HEK293T (cell line): ENCODE measurements around the gene CAPN15.

Experiments used
- CTCF ChIA-PET: fragments of 350-600 bp; formaldehyde crosslinking; extraction: SDS; loops from one replicate; lab custom pipeline; 2021; ENCODE audit warnings: antibody characterized with exemption, inconsistent platforms; lab: Yijun Ruan, JAX
- POLR2A ChIA-PET: fragments of 350-600 bp; formaldehyde crosslinking; extraction: SDS; loops from one replicate; lab custom pipeline; 2020; ENCODE audit warnings: antibody characterized with exemption, inconsistent platforms; lab: Yijun Ruan, JAX
- DNase-seq: peaks from one replicate; pipeline ENCODE4 v3.0.0; 2012; ENCODE audit warnings: mixed read lengths; ENCODE audit errors: extremely low spot score
- ARNT ChIP-seq: fragments of 450-650 bp; IDR thresholded peaks from 2 replicates; pipeline ENCODE4 v1.6.1; 2017; ENCODE audit warnings: mild to moderate bottlenecking
- BHLHE40 ChIP-seq: fragments of 450-650 bp; IDR thresholded peaks from 2 replicates; pipeline ENCODE4 v1.6.1; 2016; ENCODE audit warnings: mild to moderate bottlenecking, moderate library complexity, borderline replicate concordance
- CTBP1 ChIP-seq: fragments of 450-650 bp; IDR thresholded peaks from 2 replicates; pipeline ENCODE4 v1.6.1; 2016; ENCODE audit warnings: borderline replicate concordance
- ELF4 ChIP-seq: fragments of 450-650 bp; IDR thresholded peaks from 2 replicates; pipeline ENCODE4 v1.6.1; 2017; ENCODE audit warnings: antibody characterized with exemption
- FOXA1 ChIP-seq: fragments of 450-650 bp; IDR thresholded peaks from 2 replicates; pipeline ENCODE4 v1.6.1; 2016; ENCODE audit warnings: mild to moderate bottlenecking
- FOXK2 ChIP-seq: fragments of 450-650 bp; IDR thresholded peaks from 2 replicates; pipeline ENCODE4 v1.6.1; 2016; ENCODE audit warnings: mild to moderate bottlenecking
- FOXM1 ChIP-seq: fragments of 450-650 bp; IDR thresholded peaks from 2 replicates; pipeline ENCODE4 v1.6.1; 2017; ENCODE audit warnings: mild to moderate bottlenecking, borderline replicate concordance
- HDGF ChIP-seq: fragments of 450-650 bp; IDR thresholded peaks from 2 replicates; pipeline ENCODE4 v1.6.1; 2017; ENCODE audit warnings: antibody characterized with exemption, borderline replicate concordance
- L3MBTL2 ChIP-seq: fragments of 450-650 bp; conservative IDR thresholded peaks from 2 replicates; pipeline ENCODE4 v1.6.1; 2016; ENCODE audit warnings: mild to moderate bottlenecking
- LEF1 ChIP-seq: fragments of 450-650 bp; IDR thresholded peaks from 2 replicates; pipeline ENCODE4 v1.6.1; 2017; ENCODE audit warnings: mild to moderate bottlenecking, borderline replicate concordance
- NFRKB ChIP-seq: fragments of 450-650 bp; IDR thresholded peaks from 2 replicates; pipeline ENCODE4 v1.6.1; 2016; ENCODE audit warnings: mild to moderate bottlenecking, moderate library complexity
- PKNOX1 ChIP-seq: fragments of 450-650 bp; IDR thresholded peaks from 2 replicates; pipeline ENCODE4 v1.6.1; 2016
- SP1 ChIP-seq: fragments of 450-650 bp; IDR thresholded peaks from 2 replicates; pipeline ENCODE4 v1.6.1; 2017
- SUZ12 ChIP-seq: fragments of 450-650 bp; IDR thresholded peaks from 2 replicates; pipeline ENCODE4 v1.6.1; 2016; ENCODE audit warnings: mild to moderate bottlenecking
- TARDBP ChIP-seq: fragments of 450-650 bp; IDR thresholded peaks from 2 replicates; pipeline ENCODE4 v1.6.1; 2016
- ZNF384 ChIP-seq: fragments of 450-650 bp; IDR thresholded peaks from 2 replicates; pipeline ENCODE4 v1.6.1; 2016

CAPN15 gene

GRCh38 chr16:516301-516700, 11.2 kb upstream of the CAPN15 start:
- no peak for DNase-seq
- TF ChIP-seq ARNT, result no peak
- TF ChIP-seq TARDBP, result no peak
- TF ChIP-seq HDGF, result no peak
- TF ChIP-seq NFRKB, result no peak
- TF ChIP-seq FOXM1, result no peak
- POLR2A ChIA-PET, result no interaction called here
- CTCF ChIA-PET, result no interaction called here

DNA sequence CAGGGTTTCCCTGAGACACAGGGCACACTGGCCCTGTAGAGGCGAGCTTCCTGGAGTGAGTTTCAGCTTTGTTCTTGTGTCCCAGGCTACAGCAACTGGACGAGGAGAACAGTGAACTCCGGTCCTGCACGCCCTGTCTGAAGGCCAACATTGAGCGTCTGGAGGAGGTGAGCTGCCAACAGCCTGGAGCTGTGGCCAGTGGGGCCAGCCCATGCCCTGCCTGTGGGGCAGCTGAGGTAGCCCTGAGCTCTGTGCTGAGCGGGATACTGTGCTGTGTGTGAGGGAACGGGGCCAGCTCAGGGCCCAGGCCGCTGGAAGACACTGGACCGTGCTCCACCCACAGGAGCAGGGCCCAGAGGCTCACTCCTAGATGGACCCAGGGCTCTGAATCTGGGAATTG, 8.7 kb upstream of the CAPN15 start:
- ChIA-PET POLR2A (interaction anchor here (1.0 kb wide), 1 partner anchor 9 kb away, joined by 3 read pairs; the partner anchor contains the start of gene CAPN15), CTCF (no interaction called here)
- TF ChIP-seq FOXK2, result no peak
- TF ChIP-seq PKNOX1, result no peak
- TF ChIP-seq FOXM1, result no peak
- TF ChIP-seq SUZ12, result no peak
- TF ChIP-seq LEF1, result no peak
- no peak for TF ChIP-seq HDGF
- no peak for TF ChIP-seq NFRKB
- TF ChIP-seq ZNF384, result no peak
- TF ChIP-seq SP1, result no peak
- TF ChIP-seq TARDBP, result no peak
- TF ChIP-seq ELF4, result no peak
- TF ChIP-seq L3MBTL2, result no peak
- no peak for TF ChIP-seq ARNT
- no peak for TF ChIP-seq FOXA1
- TF ChIP-seq CTBP1, result no peak
- no peak for TF ChIP-seq BHLHE40
- DNase-seq, result no peak

DNA sequence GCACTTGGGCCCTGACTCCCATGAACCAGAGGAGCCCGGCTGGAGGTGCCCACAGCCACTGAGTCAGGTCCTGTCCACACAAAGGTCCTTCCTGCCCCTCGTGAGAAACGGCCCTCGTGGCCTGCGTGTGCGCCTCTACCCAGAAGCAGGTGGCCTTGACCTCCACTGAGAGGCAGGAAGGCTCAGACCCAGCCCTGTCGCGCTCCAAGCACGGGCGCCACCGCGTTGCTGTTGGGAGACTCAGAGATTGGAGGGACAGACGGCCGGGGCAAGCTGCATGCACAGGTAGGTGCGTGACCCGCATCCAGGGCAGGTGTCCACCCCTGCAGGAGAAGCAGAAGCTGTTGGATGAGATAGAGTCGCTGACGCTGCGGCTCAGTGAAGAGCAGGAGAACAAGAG, 8.1 kb upstream of the CAPN15 start:
- ChIA-PET CTCF (no interaction called here), POLR2A (interaction anchor here (1.2 kb wide), 1 partner anchor 124 kb away, joined by 3 read pairs; no protein-coding TSS in a partner anchor)
- TF ChIP-seq LEF1, result no peak
- TF ChIP-seq SP1, result no peak
- no peak for TF ChIP-seq HDGF
- no peak for TF ChIP-seq BHLHE40
- no peak for TF ChIP-seq FOXM1
- TF ChIP-seq FOXK2, result no peak
- TF ChIP-seq L3MBTL2, result no peak
- TF ChIP-seq TARDBP, result no peak
- no peak for TF ChIP-seq ARNT
- no peak for TF ChIP-seq ZNF384
- no peak for TF ChIP-seq ELF4
- no peak for TF ChIP-seq FOXA1
- no peak for TF ChIP-seq PKNOX1
- TF ChIP-seq CTBP1, result no peak
- TF ChIP-seq SUZ12, result no peak
- no peak for TF ChIP-seq NFRKB
- no peak for DNase-seq

DNA sequence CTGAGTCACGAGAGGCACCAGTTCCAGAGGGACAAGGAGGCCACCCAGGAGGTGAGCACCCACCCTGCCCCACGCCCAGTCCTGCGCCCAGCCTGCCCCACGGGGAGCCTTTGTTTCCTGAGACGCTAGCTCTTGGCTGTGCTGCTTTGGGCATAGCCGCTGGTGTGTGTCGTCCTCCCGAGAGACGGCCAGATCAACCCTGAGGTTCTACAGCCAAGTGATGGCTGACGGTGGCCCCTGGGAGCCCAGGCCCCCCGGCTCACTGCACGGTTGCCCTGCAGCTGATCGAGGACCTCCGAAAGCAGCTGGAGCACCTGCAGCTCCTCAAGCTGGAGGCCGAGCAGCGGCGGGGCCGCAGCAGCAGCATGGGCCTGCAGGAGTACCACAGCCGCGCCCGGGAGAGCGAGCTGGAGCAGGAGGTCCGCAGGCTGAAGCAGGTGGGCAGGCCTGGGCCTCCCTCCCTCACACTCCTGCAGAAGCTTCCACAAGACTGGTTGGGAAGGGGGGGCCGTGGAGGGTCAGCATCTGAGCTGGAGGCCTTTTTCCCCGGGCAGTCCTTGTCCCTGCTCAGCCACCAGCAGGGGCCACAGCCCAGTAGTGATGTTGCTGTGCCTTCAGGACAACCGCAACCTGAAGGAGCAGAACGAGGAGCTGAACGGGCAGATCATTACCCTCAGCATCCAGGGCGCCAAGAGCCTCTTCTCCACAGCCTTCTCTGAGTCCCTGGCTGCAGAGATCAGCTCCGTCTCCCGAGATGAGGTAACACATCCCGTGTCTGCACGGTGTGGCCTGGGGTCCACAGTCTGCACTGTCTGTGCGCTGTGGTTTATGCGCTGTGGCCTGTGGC, 7.4 kb upstream of the CAPN15 start:
- DNase-seq, result no peak
- no peak for TF ChIP-seq ELF4
- TF ChIP-seq FOXA1, result no peak
- TF ChIP-seq ZNF384, result no peak
- no peak for TF ChIP-seq SP1
- no peak for TF ChIP-seq FOXM1
- no peak for TF ChIP-seq L3MBTL2
- TF ChIP-seq NFRKB, result no peak
- no peak for TF ChIP-seq SUZ12
- TF ChIP-seq HDGF, result no peak
- CTCF ChIA-PET, result no interaction called here
- POLR2A ChIA-PET, result interaction anchor here (1.2 kb wide), 1 partner anchor 125 kb away, joined by 3 read pairs; no protein-coding TSS in a partner anchor

DNA sequence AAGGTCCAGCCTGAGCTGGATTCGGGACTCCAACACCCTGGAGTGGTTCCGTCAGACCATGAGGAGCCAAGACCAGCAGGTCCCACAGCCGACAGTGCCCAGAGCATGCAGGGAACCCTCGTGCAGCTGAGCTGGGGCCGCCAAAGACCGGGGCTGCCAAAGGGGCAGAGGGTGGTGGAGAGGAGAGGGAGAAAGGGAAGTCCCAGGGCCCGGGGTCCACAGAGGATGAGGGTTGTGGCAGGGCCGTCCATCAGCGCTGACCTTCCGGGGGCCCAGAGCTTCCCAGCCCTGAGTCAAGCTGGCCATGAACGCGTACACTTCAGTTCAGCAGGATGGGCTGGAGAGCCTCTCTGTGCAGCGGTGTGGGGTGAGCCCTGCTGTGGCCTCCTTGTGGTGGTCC, 6.7 kb upstream of the CAPN15 start:
- DNase-seq, result no peak
- CTCF ChIA-PET, result no interaction called here
- POLR2A ChIA-PET, result interaction anchor here (1.2 kb wide), 1 partner anchor 125 kb away, joined by 3 read pairs; no protein-coding TSS in a partner anchor
- TF ChIP-seq PKNOX1 (no peak), FOXM1 (no peak), SUZ12 (no peak), NFRKB (no peak), ZNF384 (no peak), L3MBTL2 (no peak), FOXA1 (no peak), ARNT (no peak), HDGF (no peak), TARDBP (no peak), BHLHE40 (no peak), CTBP1 (no peak)
